Measurements from ENCODE around the gene TDRD7.

GRCh38 chr9:97510797-97511654 lies 99.1 kb downstream of the TDRD7 start:
- no peak for TF ChIP-seq CTCF (IDR thresholded peaks at IDR 0.05; ENCODE audit: poor library complexity)
- no peak for TF ChIP-seq EZH2 (IDR thresholded peaks at IDR 0.05; ENCODE audit: borderline replicate concordance)

All from hepatocyte (in vitro differentiated cells).